Measurements from ENCODE around the gene DNAH8.

- TF ChIP-seq EZH2 (IDR thresholded peaks at IDR 0.05) (no peak), EZH2phosphoT487 (IDR thresholded peaks at IDR 0.05) (no peak)
These were observed 358.6 kb downstream of the DNAH8 start for GRCh38 chr6:39073471-39074355.

All from neural progenitor cell (in vitro differentiated cells).